ENCODE results near the gene TBC1D8.

DNA sequence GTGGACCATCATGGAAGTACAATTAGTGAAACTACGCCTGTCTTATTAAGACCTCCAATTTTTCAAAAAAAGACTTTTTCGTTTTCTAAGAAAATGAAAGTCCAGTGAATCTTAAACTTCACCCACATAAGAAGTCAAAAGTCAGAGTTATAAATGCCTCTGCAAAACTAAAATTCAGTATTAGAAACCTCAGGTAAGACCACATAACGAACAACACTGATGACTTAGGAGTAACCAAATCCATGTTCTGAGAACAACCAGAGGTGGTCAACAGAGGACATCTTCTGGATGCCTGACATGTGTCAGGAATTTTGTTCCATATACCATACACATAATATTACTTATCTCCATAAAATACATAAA, 86.7 kb downstream of the TBC1D8 start:
- no peak for TF ChIP-seq POLR2AphosphoS5 (IDR thresholded peaks at IDR 0.05; ENCODE audit: low read depth, low read length)
- no peak for TF ChIP-seq CTCF (IDR thresholded peaks at IDR 0.05)
- TF ChIP-seq SIN3A (IDR thresholded peaks at IDR 0.05; ENCODE audit: borderline replicate concordance, insufficient read depth, low read depth, low read length), result no peak

Data from Panc1 (cell line).